ENCODE results near the gene ADAMTS3.

The ADAMTS3 gene

GRCh38 chr4:72451349-72451748 lies 117.7 kb downstream of the ADAMTS3 start:
- no peak overlapping the region for H3K4me3 ChIP-seq (ENCODE audit: low read depth, low read length)
- TF ChIP-seq CTCF (IDR thresholded peaks at IDR 0.05; ENCODE audit: borderline replicate concordance, insufficient read depth, low read depth, low read length), result no peak

- no peak for TF ChIP-seq CTCF (IDR thresholded peaks at IDR 0.05; ENCODE audit: borderline replicate concordance, insufficient read depth, low read depth, low read length)
- no peak overlapping the region for H3K4me3 ChIP-seq (ENCODE audit: low read depth, low read length)
Measured at GRCh38 chr4:72449705-72450104, 119.3 kb downstream of the ADAMTS3 start.

GRCh38 chr4:72448231-72448630 lies 120.8 kb downstream of the ADAMTS3 start:
- TF ChIP-seq CTCF (IDR thresholded peaks at IDR 0.05; ENCODE audit: borderline replicate concordance, insufficient read depth, low read depth, low read length), result no peak
- H3K4me3 ChIP-seq (ENCODE audit: low read depth, low read length), result no peak overlapping the region

GRCh38 chr4:72446353-72447055 lies 122.5 kb downstream of the ADAMTS3 start:
- H3K4me3 ChIP-seq (ENCODE audit: low read depth, low read length), result no peak overlapping the region
- TF ChIP-seq CTCF (IDR thresholded peaks at IDR 0.05; ENCODE audit: borderline replicate concordance, insufficient read depth, low read depth, low read length), result no peak

GRCh38 chr4:72444092-72444491 lies 124.9 kb downstream of the ADAMTS3 start:
- no peak overlapping the region for H3K4me3 ChIP-seq (ENCODE audit: low read depth, low read length)
- TF ChIP-seq CTCF (IDR thresholded peaks at IDR 0.05; ENCODE audit: borderline replicate concordance, insufficient read depth, low read depth, low read length), result no peak

GRCh38 chr4:72442715-72443114 lies 126.3 kb downstream of the ADAMTS3 start:
- H3K4me3 ChIP-seq (ENCODE audit: low read depth, low read length), result no peak overlapping the region
- no peak for TF ChIP-seq CTCF (IDR thresholded peaks at IDR 0.05; ENCODE audit: borderline replicate concordance, insufficient read depth, low read depth, low read length)

GRCh38 chr4:72442147-72442546 lies 126.9 kb downstream of the ADAMTS3 start:
- TF ChIP-seq CTCF (IDR thresholded peaks at IDR 0.05; ENCODE audit: borderline replicate concordance, insufficient read depth, low read depth, low read length), result no peak
- H3K4me3 ChIP-seq (ENCODE audit: low read depth, low read length), result no peak overlapping the region
